Uterus (tissue), 4 donors: Measurements from ENCODE around the gene ASPDH. TPM values are rescaled to one million over a fixed set of nuclear protein-coding genes. Genes with fewer than 3 reads are reported as not detected.
"Not testable (repeated sequence)": the region's sequence is repeated elsewhere in the genome, so short reads cannot be mapped to it uniquely, and the experiment has no call there.

ENCODE experiments used
- DNase-seq, 2 donors: peaks; one replicate each; pipeline ENCODE4 v3.0.0-alpha.2; 2019 to 2020
- H3K27ac ChIP-seq, 2 donors: fragments of 200-600 bp; sonication (generic); 1 replicate in 1 of 2; 2 replicates in 1 of 2; pipeline ENCODE4 v1.5.1; 2016 to 2018
- H3K27me3 ChIP-seq, 2 donors: fragments of 200-600 bp; sonication (generic); one replicate each; pipeline ENCODE4 v1.5.1; 2018 to 2019; ENCODE audit warnings: control low read depth in 1 of 2
- H3K36me3 ChIP-seq, 2 donors: fragments of 200-600 bp; sonication (generic); one replicate each; pipeline ENCODE4 v1.5.1; 2019; ENCODE audit warnings: control low read depth in 1 of 2
- H3K4me1 ChIP-seq, 2 donors: fragments of 200-600 bp; sonication (generic); one replicate each; pipeline ENCODE4 v1.5.1; 2018 to 2019; ENCODE audit warnings: control low read depth in 1 of 2
- H3K4me3 ChIP-seq, 2 donors: fragments of 200-600 bp; sonication (generic); 1 replicate in 1 of 2; 2 replicates in 1 of 2; pipeline ENCODE4 v1.5.1; 2018 to 2019; ENCODE audit warnings: mild to moderate bottlenecking in 1 of 2
- H3K9me3 ChIP-seq, 2 donors: fragments of 200-600 bp; sonication (generic); one replicate each; pipeline ENCODE4 v1.5.1; 2019; ENCODE audit warnings: control low read depth in 1 of 2
- POLR2A ChIP-seq, 2 donors: fragments of 450-650 bp; IDR thresholded peaks; one replicate each; pipeline ENCODE4 v1.6.1; 2016; ENCODE audit warnings: antibody characterized with exemption in 2 of 2, mild to moderate bottlenecking in 1 of 2, moderate library complexity in 1 of 2
- intact Hi-C: fragments of 100-400 bp; cut with DNase I; formaldehyde crosslinking; loops from one replicate; pipeline ENCODE4 v1.15.1; 2023; ENCODE audit warnings: low total_unique reads
- total RNA-seq, 4 donors: library from RNA; depleted of rRNA in 3 of 4; stranded (reverse); fragments of >200 nt in 3 of 4; gene quantifications; one replicate each; pipeline versions ENCODE4 v1.1.0 to v1.2.4, GENCODE V29; 2014 to 2023
- TF ChIP-seq, protein P1 (sequence below), 4 experiments: fragments of 200-600 bp in 2 of 4; fragments of 450-650 bp in 2 of 4; sonication (generic) in 2 of 4; IDR thresholded peaks; one replicate each; pipeline ENCODE4 v1.5.1; 2016 to 2019; ENCODE audit warnings: antibody characterized with exemption in 4 of 4, mild to moderate bottlenecking in 2 of 4, moderate library complexity in 1 of 4
- donor health status: DM: yes; HTN: yes; CAD: no.

Gene ASPDH
- total RNA-seq, 4 donors from 2014 or later, result not detected

DNA sequence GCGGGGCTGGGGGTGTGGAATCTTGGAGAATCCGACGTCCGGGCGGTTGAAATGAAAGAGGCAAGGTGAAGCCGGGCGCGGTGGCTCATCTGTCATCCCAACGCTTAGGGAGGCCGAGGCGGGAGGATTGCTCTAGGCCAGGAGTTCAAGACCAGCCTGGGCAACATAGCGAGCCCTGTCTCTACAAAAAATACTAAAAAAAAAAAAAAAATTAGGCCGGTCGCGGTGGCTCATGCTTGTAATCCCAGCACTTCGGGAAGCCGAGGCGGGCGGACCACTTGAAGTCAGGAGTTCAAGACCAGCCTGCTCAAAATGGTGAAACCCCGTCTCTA lies 36.8 kb downstream of the ASPDH start:
- peak overlapping the region; percentile 69 to 83 for H3K4me3 ChIP-seq
- H3K4me1 ChIP-seq, result peaks cover 0 to 10% of the 10 kb centered on the region in 2 donors
- no peaks in the 10 kb centered on the region for H3K36me3 ChIP-seq
- TF ChIP-seq POLR2A (IDR thresholded peaks at IDR 0.05), result no peak
- TF ChIP-seq, protein P1, sequence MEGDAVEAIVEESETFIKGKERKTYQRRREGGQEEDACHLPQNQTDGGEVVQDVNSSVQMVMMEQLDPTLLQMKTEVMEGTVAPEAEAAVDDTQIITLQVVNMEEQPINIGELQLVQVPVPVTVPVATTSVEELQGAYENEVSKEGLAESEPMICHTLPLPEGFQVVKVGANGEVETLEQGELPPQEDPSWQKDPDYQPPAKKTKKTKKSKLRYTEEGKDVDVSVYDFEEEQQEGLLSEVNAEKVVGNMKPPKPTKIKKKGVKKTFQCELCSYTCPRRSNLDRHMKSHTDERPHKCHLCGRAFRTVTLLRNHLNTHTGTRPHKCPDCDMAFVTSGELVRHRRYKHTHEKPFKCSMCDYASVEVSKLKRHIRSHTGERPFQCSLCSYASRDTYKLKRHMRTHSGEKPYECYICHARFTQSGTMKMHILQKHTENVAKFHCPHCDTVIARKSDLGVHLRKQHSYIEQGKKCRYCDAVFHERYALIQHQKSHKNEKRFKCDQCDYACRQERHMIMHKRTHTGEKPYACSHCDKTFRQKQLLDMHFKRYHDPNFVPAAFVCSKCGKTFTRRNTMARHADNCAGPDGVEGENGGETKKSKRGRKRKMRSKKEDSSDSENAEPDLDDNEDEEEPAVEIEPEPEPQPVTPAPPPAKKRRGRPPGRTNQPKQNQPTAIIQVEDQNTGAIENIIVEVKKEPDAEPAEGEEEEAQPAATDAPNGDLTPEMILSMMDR (IDR thresholded peaks at IDR 0.05), result no peak
- H3K27me3 ChIP-seq, result no peaks in the 10 kb centered on the region
- no peak for DNase-seq
- intact Hi-C loops, result no loop called here
- H3K9me3 ChIP-seq, result no peaks in the 10 kb centered on the region
- H3K27ac ChIP-seq, result peak overlapping the region; percentile 55 to 70

DNA sequence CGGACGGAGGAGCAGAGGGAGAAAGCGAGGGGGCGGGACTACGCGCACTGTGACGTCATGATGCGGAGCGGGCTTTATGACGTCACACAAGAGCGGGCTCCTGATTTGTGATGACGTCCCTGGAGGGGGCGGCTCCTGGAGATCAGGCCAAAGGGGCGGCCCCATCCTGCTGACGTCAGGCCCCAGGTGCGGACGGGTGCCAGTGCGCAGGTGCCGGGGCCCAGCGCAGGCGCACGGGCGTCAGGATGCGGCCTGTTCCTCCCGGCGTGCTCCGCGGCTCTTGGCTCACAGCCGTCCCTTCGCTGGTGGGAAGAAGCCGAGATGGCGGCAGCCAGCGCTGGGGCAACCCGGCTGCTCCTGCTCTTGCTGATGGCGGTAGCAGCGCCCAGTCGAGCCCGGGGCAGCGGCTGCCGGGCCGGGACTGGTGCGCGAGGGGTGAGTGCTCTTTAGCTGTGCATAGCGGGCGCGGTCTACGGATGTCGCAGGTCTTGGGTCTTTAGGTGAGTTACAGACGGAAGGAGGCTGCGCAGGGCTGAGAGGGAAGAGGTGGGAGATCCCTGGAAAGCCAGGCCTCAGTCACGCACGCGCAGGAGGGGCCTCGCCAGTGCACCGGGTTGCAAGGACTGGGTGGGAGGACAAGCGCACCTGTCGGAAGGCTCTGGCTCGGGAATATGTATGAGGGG lies 37.3 kb downstream of the ASPDH start, which contains the start of the genes EMC10 and GARIN5A:
Gene EMC10, plus strand, starts transcription at position 284 of the 683 bp plus-strand sequence. Its CDS starts 38 bp downstream, at position 322.
Gene GARIN5A, minus strand, starts transcription at position 625 of the 683 bp plus-strand sequence. Its CDS starts 460 bp downstream, at position 165.
- Histone ChIP-seq H3K36me3 (no peaks in the 10 kb centered on the region), H3K9me3 (no peaks in the 10 kb centered on the region), H3K27ac (peak within 1 kb of the TSS; percentile 55 to 70), H3K4me1 (peaks cover 0 to 10% of the 10 kb centered on the region in 2 donors), H3K4me3 (peak within 1 kb of the TSS; percentile 69 to 83), H3K27me3 (no peaks in the 10 kb centered on the region)
- DNase-seq, result peak; percentile 83 to 85
- TF ChIP-seq, protein P1 (IDR thresholded peaks at IDR 0.05), result no peak
- TF ChIP-seq POLR2A (IDR thresholded peaks at IDR 0.05), result peak; percentile 17 to 64
- intact Hi-C loops, result no loop called here

DNA sequence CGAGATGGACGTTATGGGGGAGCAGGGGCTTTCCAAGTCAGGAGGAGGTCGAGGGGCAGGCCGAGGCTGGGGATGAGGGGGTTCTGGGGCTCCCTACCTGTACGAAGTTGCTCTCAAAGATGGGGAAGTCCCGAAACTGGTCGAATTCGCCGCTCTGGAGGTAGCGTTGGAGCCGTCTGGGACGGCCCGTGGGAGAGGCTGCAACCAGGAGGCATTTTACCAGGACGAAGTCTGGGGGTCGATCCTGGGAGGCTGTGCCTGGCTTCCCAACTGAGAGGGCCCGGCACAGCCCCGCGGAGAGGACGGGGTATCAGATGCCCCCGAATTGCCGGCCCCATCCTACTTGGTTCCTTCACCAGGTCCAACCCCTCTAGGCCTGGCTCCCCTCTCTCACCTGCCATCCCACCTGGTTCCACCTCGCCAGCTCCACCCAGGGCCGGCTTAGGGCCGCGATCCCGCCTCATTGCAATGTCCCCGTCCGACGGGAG lies 37.9 kb downstream of the ASPDH start:
- peak overlapping the region in 1 of 2 donors; percentile 70 for H3K27ac ChIP-seq
- H3K9me3 ChIP-seq, result no peaks in the 10 kb centered on the region
- H3K36me3 ChIP-seq, result no peaks in the 10 kb centered on the region
- TF ChIP-seq, protein P1 (IDR thresholded peaks at IDR 0.05), result no peak
- TF ChIP-seq POLR2A (IDR thresholded peaks at IDR 0.05), result no peak
- peaks cover 0 to 10% of the 10 kb centered on the region in 2 donors for H3K4me1 ChIP-seq
- DNase-seq, result no peak
- no peaks in the 10 kb centered on the region for H3K27me3 ChIP-seq
- H3K4me3 ChIP-seq, result peak overlapping the region in 1 of 2 donors; percentile 83
- intact Hi-C loops, result no loop called here

DNA sequence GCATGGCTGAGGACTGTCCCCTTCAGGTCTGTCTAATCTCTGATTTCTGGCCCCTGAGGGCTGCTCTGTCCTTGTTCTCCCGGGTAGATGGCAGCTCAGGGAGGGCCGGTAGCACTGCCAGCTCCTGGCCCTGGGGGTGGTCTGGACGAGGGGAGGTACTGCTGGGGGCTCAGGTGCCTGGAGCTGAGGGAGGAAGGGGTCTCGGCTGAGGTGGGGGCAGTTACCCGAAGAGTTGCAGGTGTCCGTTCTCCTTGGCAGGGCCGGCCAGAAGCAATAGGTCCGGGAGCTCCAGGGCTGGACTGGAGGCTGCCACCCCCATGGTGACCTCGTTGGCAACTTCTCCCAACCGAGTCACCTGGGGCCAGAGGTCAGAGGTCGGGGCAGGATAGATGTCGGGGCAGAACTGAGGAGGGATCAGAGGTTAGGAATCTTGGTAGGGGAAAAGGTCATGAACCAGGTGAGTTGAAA lies 38.6 kb downstream of the ASPDH start:
- Histone ChIP-seq H3K4me3 (no peak overlapping the region), H3K27ac (no peak overlapping the region), H3K36me3 (no peaks in the 10 kb centered on the region), H3K4me1 (peaks cover 0 to 10% of the 10 kb centered on the region in 2 donors), H3K9me3 (no peaks in the 10 kb centered on the region), H3K27me3 (no peaks in the 10 kb centered on the region)
- no peak for DNase-seq
- intact Hi-C loops, result no loop called here
- TF ChIP-seq, protein P1 (IDR thresholded peaks at IDR 0.05), result no peak
- no peak for TF ChIP-seq POLR2A (IDR thresholded peaks at IDR 0.05)

DNA sequence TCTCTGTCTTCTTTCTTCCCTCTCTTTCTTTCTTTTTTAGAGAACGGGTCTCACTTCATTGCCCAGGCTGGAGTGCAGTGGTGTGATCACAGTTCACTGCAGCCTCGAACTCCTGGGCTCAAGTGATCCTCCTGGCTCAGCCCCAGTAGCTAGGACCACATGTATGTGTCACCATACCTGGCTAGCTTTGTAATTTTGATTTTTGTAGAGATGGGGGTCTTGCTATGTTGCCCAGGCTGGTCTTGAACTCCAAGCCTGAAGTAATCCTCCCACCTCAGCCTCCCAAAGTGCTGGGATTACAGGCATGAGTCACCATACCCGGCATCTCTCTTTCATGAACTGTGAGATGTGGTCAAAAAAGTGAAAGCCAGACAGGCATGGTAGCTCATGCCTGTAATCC lies 40.4 kb downstream of the ASPDH start:
- H3K36me3 ChIP-seq, intact Hi-C loops, H3K9me3 ChIP-seq, H3K4me3 ChIP-seq, DNase-seq, H3K27me3 ChIP-seq, H3K27ac ChIP-seq: not testable (repeated sequence)
- peaks cover 0 to 10% of the 10 kb centered on the region in 2 donors for H3K4me1 ChIP-seq
